ENCODE measurements around the gene LCE3C.

LCE3C gene

DNA sequence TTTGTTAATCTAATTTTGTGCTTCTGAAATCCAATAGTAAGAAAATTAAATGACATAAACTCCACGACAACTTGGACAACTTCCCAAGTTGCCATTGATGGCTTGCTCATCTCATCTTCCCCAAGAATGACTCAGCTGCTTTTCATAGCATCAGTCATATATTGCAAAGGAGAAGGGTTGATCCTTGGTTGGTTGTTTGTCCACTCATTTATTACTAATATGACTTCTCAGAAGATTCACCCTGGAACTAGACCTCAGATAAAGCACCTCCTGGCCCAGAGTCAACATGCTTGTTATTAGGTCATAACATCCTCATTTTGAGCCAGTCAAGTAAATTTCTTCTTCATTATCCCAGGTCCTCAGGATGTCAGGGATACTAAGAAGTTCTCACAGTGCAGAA, 17.4 kb upstream of the LCE3C start:
- no peak for TF ChIP-seq EZH2phosphoT487 (IDR thresholded peaks at IDR 0.05; ENCODE audit: borderline replicate concordance, low read length)
- TF ChIP-seq, protein P1, sequence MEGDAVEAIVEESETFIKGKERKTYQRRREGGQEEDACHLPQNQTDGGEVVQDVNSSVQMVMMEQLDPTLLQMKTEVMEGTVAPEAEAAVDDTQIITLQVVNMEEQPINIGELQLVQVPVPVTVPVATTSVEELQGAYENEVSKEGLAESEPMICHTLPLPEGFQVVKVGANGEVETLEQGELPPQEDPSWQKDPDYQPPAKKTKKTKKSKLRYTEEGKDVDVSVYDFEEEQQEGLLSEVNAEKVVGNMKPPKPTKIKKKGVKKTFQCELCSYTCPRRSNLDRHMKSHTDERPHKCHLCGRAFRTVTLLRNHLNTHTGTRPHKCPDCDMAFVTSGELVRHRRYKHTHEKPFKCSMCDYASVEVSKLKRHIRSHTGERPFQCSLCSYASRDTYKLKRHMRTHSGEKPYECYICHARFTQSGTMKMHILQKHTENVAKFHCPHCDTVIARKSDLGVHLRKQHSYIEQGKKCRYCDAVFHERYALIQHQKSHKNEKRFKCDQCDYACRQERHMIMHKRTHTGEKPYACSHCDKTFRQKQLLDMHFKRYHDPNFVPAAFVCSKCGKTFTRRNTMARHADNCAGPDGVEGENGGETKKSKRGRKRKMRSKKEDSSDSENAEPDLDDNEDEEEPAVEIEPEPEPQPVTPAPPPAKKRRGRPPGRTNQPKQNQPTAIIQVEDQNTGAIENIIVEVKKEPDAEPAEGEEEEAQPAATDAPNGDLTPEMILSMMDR (IDR thresholded peaks at IDR 0.05; ENCODE audit: low read depth, low read length, poor library complexity, severe bottlenecking): no peak
- no peaks in the 10 kb centered on the region for H3F3A ChIP-seq (ENCODE audit: control insufficient read depth, insufficient read depth)
- H3K9me2 ChIP-seq (replicated peaks; ENCODE audit: control insufficient read depth, low read length): no peaks in the 10 kb centered on the region
- H3K79me2 ChIP-seq (ENCODE audit: control insufficient read depth, low read length): no peaks in the 10 kb centered on the region
- no peaks in the 10 kb centered on the region for H3K4me1 ChIP-seq (ENCODE audit: control insufficient read depth, low read length)
- H4K20me1 ChIP-seq (ENCODE audit: control insufficient read depth, insufficient read depth, low read depth, low read length): no peaks in the 10 kb centered on the region
- no peak overlapping the region for H3K27ac ChIP-seq (ENCODE audit: low read depth, low read length)
- no peak overlapping the region for H3K4me2 ChIP-seq (ENCODE audit: low read length)
- H3K27me3 ChIP-seq (ENCODE audit: control insufficient read depth, low read length): no peaks in the 10 kb centered on the region
- no peaks in the 10 kb centered on the region for H3K9me3 ChIP-seq (ENCODE audit: control insufficient read depth, insufficient read depth, low read length)
- no peak overlapping the region for H3K4me3 ChIP-seq (ENCODE audit: low read length)
- no peaks in the 10 kb centered on the region for H3K36me3 ChIP-seq (ENCODE audit: control insufficient read depth, low read length)

DNA sequence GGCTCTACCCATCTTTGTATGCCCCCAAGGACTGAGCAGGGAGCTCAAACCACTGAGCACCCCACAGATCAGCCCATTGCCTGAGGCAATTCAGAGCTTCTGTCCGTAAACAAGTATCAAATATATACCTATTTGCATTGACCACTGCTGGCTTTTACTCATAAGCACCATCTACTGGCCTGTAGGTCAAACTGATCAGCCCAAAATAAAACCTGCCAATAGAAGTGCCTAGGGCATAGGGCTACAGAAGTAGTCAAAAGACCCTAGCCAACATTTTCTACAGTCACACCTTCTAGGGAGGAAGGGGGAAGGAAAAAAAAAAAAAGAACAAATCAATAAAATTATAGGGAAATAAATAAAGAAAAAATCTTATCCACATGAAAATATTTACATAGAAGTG, 14.4 kb upstream of the LCE3C start:
- Histone ChIP-seq H4K20me1 (ENCODE audit: control insufficient read depth, insufficient read depth, low read depth, low read length) (no peaks in the 10 kb centered on the region), H3K27ac (ENCODE audit: low read depth, low read length) (no peak overlapping the region), H3K4me2 (ENCODE audit: low read length) (no peak overlapping the region), H3K79me2 (ENCODE audit: control insufficient read depth, low read length) (no peaks in the 10 kb centered on the region), H3K9me2 (replicated peaks; ENCODE audit: control insufficient read depth, low read length) (no peaks in the 10 kb centered on the region), H3K9me3 (ENCODE audit: control insufficient read depth, insufficient read depth, low read length) (no peaks in the 10 kb centered on the region), H3K36me3 (ENCODE audit: control insufficient read depth, low read length) (no peaks in the 10 kb centered on the region), H3K4me1 (ENCODE audit: control insufficient read depth, low read length) (no peaks in the 10 kb centered on the region), H3K4me3 (ENCODE audit: low read length) (no peak overlapping the region), H3K27me3 (ENCODE audit: control insufficient read depth, low read length) (no peaks in the 10 kb centered on the region), H3F3A (ENCODE audit: control insufficient read depth, insufficient read depth) (no peaks in the 10 kb centered on the region)
- TF ChIP-seq, protein P1 (IDR thresholded peaks at IDR 0.05; ENCODE audit: low read depth, low read length, poor library complexity, severe bottlenecking): no peak
- no peak for TF ChIP-seq EZH2phosphoT487 (IDR thresholded peaks at IDR 0.05; ENCODE audit: borderline replicate concordance, low read length)

DNA sequence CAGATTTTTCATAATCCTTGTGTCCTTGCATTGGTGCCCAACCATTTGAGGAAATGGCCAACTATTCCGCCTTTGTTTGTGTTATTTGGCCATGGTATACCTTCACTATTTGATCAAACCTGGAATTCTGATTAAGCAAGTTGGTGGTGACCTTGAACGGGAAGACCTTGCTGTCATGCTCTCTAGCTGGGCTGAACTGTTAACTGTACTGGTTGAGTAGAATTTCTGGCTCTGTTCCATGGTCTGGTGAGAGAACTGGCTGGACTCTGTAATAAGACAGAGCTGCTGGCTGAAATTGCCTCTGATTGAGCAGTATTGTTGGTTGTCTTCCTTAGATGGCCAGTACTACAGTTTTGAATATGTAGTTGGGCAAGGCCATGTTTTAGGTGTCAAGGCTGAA, 3.0 kb upstream of the LCE3C start:
- Histone ChIP-seq H3K4me2 (ENCODE audit: low read length) (no peak overlapping the region), H3K4me1 (ENCODE audit: control insufficient read depth, low read length) (no peaks in the 10 kb centered on the region), H3K36me3 (ENCODE audit: control insufficient read depth, low read length) (no peaks in the 10 kb centered on the region), H3K27me3 (ENCODE audit: control insufficient read depth, low read length) (no peaks in the 10 kb centered on the region), H3K9me2 (replicated peaks; ENCODE audit: control insufficient read depth, low read length) (no peaks in the 10 kb centered on the region), H3K79me2 (ENCODE audit: control insufficient read depth, low read length) (no peaks in the 10 kb centered on the region), H3F3A (ENCODE audit: control insufficient read depth, insufficient read depth) (no peaks in the 10 kb centered on the region), H4K20me1 (ENCODE audit: control insufficient read depth, insufficient read depth, low read depth, low read length) (no peaks in the 10 kb centered on the region), H3K9me3 (ENCODE audit: control insufficient read depth, insufficient read depth, low read length) (no peaks in the 10 kb centered on the region), H3K27ac (ENCODE audit: low read depth, low read length) (no peak overlapping the region), H3K4me3 (ENCODE audit: low read length) (no peak overlapping the region)
- no peak for TF ChIP-seq EZH2phosphoT487 (IDR thresholded peaks at IDR 0.05; ENCODE audit: borderline replicate concordance, low read length)
- TF ChIP-seq, protein P1 (IDR thresholded peaks at IDR 0.05; ENCODE audit: low read depth, low read length, poor library complexity, severe bottlenecking): no peak

DNA sequence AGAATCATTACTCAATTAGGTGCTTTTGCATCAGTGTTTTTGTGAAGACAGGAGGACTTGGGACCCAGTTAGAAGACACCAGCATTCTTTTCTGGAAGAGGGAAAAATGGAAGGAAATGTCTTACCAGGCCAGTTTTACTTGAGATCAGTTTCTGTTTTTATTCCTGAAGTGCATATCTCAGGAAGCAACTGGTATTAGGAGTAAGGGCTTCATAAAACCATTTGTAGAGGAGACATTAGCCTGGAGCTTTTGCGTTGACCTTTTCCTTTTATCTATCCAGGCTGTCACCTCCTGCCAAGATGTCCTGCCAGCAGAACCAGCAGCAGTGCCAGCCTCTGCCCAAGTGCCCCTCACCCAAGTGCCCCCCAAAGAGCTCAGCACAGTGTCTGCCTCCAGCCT, 13.5 kb downstream of the LCE3C start, which contains the start of gene LCE3B:
Gene LCE3B (plus strand): TSS at position 301 of the 400 bp plus-strand sequence. CDS start 0 bp downstream, at position 301.
- no peaks in the 10 kb centered on the region for H3K27me3 ChIP-seq (ENCODE audit: control insufficient read depth, low read length)
- H3K79me2 ChIP-seq (ENCODE audit: control insufficient read depth, low read length): no peaks in the 10 kb centered on the region
- H3K4me1 ChIP-seq (ENCODE audit: control insufficient read depth, low read length): no peaks in the 10 kb centered on the region
- TF ChIP-seq EZH2phosphoT487 (IDR thresholded peaks at IDR 0.05; ENCODE audit: borderline replicate concordance, low read length): no peak
- TF ChIP-seq, protein P1 (IDR thresholded peaks at IDR 0.05; ENCODE audit: low read depth, low read length, poor library complexity, severe bottlenecking): no peak
- H3K36me3 ChIP-seq (ENCODE audit: control insufficient read depth, low read length): no peaks in the 10 kb centered on the region
- H4K20me1 ChIP-seq (ENCODE audit: control insufficient read depth, insufficient read depth, low read depth, low read length): no peaks in the 10 kb centered on the region
- no peak within 1 kb of the TSS for H3K27ac ChIP-seq (ENCODE audit: low read depth, low read length)
- no peak within 1 kb of the TSS for H3K4me3 ChIP-seq (ENCODE audit: low read length)
- peaks cover 3% of the 10 kb centered on the region for H3K9me3 ChIP-seq (ENCODE audit: control insufficient read depth, insufficient read depth, low read length)
- no peaks in the 10 kb centered on the region for H3F3A ChIP-seq (ENCODE audit: control insufficient read depth, insufficient read depth)
- H3K4me2 ChIP-seq (ENCODE audit: low read length): no peak within 1 kb of the TSS
- no peaks in the 10 kb centered on the region for H3K9me2 ChIP-seq (replicated peaks; ENCODE audit: control insufficient read depth, low read length)
